Osteoblast (primary cell): Measurements from ENCODE around the gene KCNK5. TPM values are rescaled to one million over a fixed set of nuclear protein-coding genes. Genes with fewer than 3 reads are reported as not detected.
A peak's percentile ranks its signal among the peaks of the same experiment; 100 is the strongest.

ENCODE experiments used
- DNase-seq: peaks from one replicate; pipeline ENCODE4 v3.0.0; 2011; ENCODE audit warnings: low spot score, mixed read lengths; ENCODE audit not compliant: insufficient read length; ENCODE audit errors: missing footprints
- H2AFZ ChIP-seq: 2 replicates; pipeline ENCODE4 v1.6.0; 2011; ENCODE audit warnings: mild to moderate bottlenecking, low read length
- H3K27ac ChIP-seq: 2 replicates; pipeline ENCODE4 v1.5.1; 2011; ENCODE audit warnings: mild to moderate bottlenecking, low read depth, low read length, moderate library complexity
- H3K27me3 ChIP-seq: 2 replicates; pipeline ENCODE4 v1.6.0; 2012; ENCODE audit warnings: mild to moderate bottlenecking, control low read depth, inconsistent platforms, low read length, moderate library complexity; ENCODE audit not compliant: insufficient read depth
- H3K36me3 ChIP-seq: 2 replicates; pipeline ENCODE4 v1.5.1; 2011; ENCODE audit warnings: mild to moderate bottlenecking, low read length, control low read depth, moderate library complexity; ENCODE audit not compliant: insufficient read depth
- H3K4me1 ChIP-seq: 2 replicates; pipeline ENCODE4 v1.5.1; 2011; ENCODE audit warnings: mild to moderate bottlenecking, low read length, control low read depth, moderate library complexity; ENCODE audit not compliant: insufficient read depth
- H3K4me2 ChIP-seq: 2 replicates; pipeline ENCODE4 v1.6.0; 2011; ENCODE audit warnings: mild to moderate bottlenecking, low read length; ENCODE audit not compliant: insufficient read depth
- H3K4me3 ChIP-seq: fragments of 200-600 bp; sonication (generic); 3 replicates; pipeline ENCODE4 v1.5.1; 2012; ENCODE audit warnings: mild to moderate bottlenecking, low read length, inconsistent platforms; ENCODE audit not compliant: insufficient read depth
- H3K79me2 ChIP-seq: 2 replicates; pipeline ENCODE4 v1.6.0; 2012; ENCODE audit warnings: mild to moderate bottlenecking, low read length, control low read depth, inconsistent platforms; ENCODE audit not compliant: insufficient read depth
- H3K9me3 ChIP-seq: 2 replicates; pipeline ENCODE4 v1.5.1; 2011; ENCODE audit warnings: low read depth, low read length, control low read depth
- H4K20me1 ChIP-seq: 2 replicates; pipeline ENCODE4 v1.6.0; 2012; ENCODE audit warnings: mild to moderate bottlenecking, low read length, control low read depth; ENCODE audit not compliant: insufficient read depth
- total RNA-seq: library from RNA; depleted of rRNA; stranded (reverse); fragments of >200 nt; gene quantifications from 2 replicates; pipeline ENCODE4 v1.2.3, GENCODE V29; 2012
- TF ChIP-seq, protein P1 (sequence below): IDR thresholded peaks from 2 replicates; pipeline ENCODE4 v1.5.1; 2011; ENCODE audit warnings: mild to moderate bottlenecking, low read depth, low read length, moderate library complexity; ENCODE audit errors: extremely low read depth

The KCNK5 gene
- total RNA-seq, 1 donor = not detected

DNA sequence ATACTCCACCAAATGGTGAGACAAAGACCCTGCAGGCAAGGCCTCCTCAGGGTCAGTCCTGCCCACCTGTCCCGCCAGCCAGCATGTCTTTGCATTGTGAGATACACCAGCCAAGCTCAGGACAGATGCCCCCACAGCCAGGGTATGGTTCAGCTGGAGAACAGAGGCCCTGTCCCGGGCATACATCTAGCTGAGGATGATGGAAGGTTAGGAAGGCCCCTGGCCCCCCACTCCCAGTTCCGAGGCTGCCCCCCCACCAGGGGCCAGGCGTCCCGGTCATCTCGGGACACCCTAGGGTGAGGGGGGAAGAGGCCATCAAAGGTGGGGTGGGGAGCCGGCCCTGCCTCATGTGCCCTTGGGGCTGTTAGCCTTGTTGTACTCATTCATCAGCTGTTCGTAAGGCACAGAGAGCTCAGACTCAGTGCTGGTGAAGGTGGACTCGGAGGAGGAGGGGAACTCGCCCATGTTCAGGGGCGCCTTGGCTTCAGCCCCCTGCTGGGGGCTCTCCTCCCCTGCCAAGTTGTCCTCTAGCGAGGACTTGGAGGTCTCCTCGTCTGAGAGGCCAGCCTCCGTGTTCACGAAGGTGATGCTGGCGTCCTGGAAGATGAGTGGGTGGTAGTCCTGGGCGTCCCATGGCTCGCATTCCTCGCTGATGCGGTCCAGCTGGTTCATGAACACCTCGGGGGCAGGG is 38.6 kb downstream of the KCNK5 start:
- Histone ChIP-seq H3K4me3 (no peak overlapping the region), H4K20me1 (no peaks in the 10 kb centered on the region), H3K36me3 (no peaks in the 10 kb centered on the region), H3K4me2 (no peak overlapping the region), H3K4me1 (no peaks in the 10 kb centered on the region), H3K27ac (no peak overlapping the region), H3K27me3 (no peaks in the 10 kb centered on the region), H3K9me3 (no peaks in the 10 kb centered on the region), H3K79me2 (no peaks in the 10 kb centered on the region), H2AFZ (no peak overlapping the region)
- DNase-seq = no peak
- TF ChIP-seq, protein P1, sequence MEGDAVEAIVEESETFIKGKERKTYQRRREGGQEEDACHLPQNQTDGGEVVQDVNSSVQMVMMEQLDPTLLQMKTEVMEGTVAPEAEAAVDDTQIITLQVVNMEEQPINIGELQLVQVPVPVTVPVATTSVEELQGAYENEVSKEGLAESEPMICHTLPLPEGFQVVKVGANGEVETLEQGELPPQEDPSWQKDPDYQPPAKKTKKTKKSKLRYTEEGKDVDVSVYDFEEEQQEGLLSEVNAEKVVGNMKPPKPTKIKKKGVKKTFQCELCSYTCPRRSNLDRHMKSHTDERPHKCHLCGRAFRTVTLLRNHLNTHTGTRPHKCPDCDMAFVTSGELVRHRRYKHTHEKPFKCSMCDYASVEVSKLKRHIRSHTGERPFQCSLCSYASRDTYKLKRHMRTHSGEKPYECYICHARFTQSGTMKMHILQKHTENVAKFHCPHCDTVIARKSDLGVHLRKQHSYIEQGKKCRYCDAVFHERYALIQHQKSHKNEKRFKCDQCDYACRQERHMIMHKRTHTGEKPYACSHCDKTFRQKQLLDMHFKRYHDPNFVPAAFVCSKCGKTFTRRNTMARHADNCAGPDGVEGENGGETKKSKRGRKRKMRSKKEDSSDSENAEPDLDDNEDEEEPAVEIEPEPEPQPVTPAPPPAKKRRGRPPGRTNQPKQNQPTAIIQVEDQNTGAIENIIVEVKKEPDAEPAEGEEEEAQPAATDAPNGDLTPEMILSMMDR = no peak

DNA sequence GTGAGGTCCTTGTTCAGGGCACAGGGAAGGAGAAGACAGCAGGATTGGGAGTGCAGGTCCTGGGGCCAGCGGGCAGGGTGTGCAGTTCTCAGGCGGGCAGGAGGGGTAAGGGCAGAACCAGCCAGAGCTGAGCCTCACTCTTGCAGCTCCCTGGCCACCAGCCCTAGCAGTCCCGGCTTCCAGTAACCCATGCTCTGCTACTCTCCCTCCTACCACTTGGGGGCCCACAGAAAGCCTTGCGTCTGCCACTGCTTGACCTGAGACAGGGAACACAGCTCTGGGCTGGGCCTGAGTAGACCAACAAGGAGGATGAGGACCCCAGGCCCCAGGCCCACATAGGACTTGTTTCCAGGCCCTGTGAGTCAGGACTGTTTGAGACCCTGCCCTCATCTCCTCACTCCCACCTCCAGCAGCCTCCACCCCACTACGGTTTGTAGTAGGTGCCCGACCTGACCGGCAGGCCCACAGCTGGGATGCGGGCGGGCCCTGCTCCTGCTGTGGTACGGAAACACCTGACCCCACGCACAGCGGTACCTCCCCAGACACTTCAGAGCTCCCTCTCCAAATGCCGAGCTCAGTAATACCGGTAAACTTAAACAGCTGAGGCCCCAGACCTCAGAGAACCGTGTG is 39.2 kb downstream of the KCNK5 start:
- no peaks in the 10 kb centered on the region for H3K36me3 ChIP-seq
- DNase-seq = no peak
- H3K4me3 ChIP-seq = no peak overlapping the region
- H3K27me3 ChIP-seq = no peaks in the 10 kb centered on the region
- TF ChIP-seq, protein P1 = peak; percentile 34
- no peaks in the 10 kb centered on the region for H3K4me1 ChIP-seq
- H3K27ac ChIP-seq = no peak overlapping the region
- H3K9me3 ChIP-seq = no peaks in the 10 kb centered on the region
- no peak overlapping the region for H3K4me2 ChIP-seq
- H4K20me1 ChIP-seq = no peaks in the 10 kb centered on the region
- no peaks in the 10 kb centered on the region for H3K79me2 ChIP-seq
- H2AFZ ChIP-seq = no peak overlapping the region

DNA sequence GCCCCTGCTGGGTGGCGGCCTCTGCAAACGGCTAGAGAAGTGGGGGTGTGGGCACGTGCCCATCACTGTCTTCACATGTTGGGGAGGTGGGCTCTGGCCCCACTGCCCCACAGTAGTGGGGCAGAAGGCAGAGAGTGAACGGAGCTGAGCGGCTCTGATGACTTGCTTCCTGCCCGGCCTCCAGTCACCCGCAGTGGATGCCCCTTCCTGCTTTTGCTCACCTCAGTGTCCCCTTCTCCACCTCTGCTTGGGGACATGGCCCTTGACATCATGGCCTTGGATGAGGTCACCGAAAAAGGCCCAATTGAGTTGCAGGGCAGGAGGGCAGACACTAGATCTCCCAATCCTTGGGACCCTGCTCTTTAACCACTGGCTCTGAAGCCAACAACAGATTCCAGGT is 40.1 kb downstream of the KCNK5 start:
- Histone ChIP-seq H3K79me2 (no peaks in the 10 kb centered on the region), H3K9me3 (no peaks in the 10 kb centered on the region), H3K27ac (no peak overlapping the region), H2AFZ (no peak overlapping the region), H3K4me1 (no peaks in the 10 kb centered on the region), H4K20me1 (no peaks in the 10 kb centered on the region), H3K4me2 (no peak overlapping the region), H3K27me3 (no peaks in the 10 kb centered on the region), H3K4me3 (no peak overlapping the region), H3K36me3 (no peaks in the 10 kb centered on the region)
- DNase-seq = no peak
- TF ChIP-seq, protein P1 = no peak

DNA sequence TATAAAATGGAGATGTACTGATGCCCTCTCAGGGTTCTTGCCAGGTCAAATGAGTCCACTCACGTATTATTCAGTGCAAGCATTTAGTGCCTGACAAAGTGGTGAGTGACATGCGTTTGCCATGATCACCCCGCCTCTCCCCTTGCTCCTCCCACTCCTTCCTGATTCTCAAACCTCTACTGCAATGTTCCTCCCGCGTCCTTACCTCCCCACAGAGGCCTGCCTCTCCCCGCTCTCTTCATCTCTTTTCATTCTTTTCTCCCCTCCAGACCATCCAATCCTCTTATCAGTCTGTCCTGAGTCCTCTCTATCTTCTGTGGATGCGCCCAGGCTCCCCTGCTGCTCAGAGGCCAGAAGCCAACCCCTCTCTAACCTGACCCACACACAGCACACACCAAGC is 40.7 kb downstream of the KCNK5 start:
- H3K4me2 ChIP-seq = no peak overlapping the region

More for the DNA sequence above, 40.7 kb downstream of the KCNK5 start:
- Histone ChIP-seq H3K4me1 (no peaks in the 10 kb centered on the region), H4K20me1 (no peaks in the 10 kb centered on the region), H3K9me3 (no peaks in the 10 kb centered on the region), H3K27ac (no peak overlapping the region), H2AFZ (no peak overlapping the region), H3K27me3 (no peaks in the 10 kb centered on the region), H3K79me2 (no peaks in the 10 kb centered on the region), H3K4me3 (no peak overlapping the region), H3K36me3 (no peaks in the 10 kb centered on the region)
- TF ChIP-seq, protein P1 = no peak
- no peak for DNase-seq
